PC-9 (cell line): ENCODE data around the gene DDX39B. TPM values are rescaled to one million over a fixed set of nuclear protein-coding genes. Genes with fewer than 3 reads are reported as not detected.

ENCODE experiments used
- BruUV-seq: library from RNA; stranded (reverse); fragments of 400-500 nt; replicated peaks from 2 replicates; lab custom pipeline; 2021; lab: Mats Ljungman, UMichigan
- CTCF ChIA-PET: fragments of 300-600 bp; sonication (Branson Sonifier 250); formaldehyde crosslinking; loops from one replicate; lab custom pipeline; 2022; ENCODE audit warnings: antibody characterized with exemption; lab: Charles Lee
- POLR2A ChIA-PET: fragments of 300-600 bp; sonication (Branson Sonifier 250); formaldehyde crosslinking; loops from one replicate; lab custom pipeline; 2022; ENCODE audit warnings: antibody characterized with exemption; ENCODE audit not compliant: unreplicated experiment; lab: Charles Lee
- DNase-seq, 2 experiments: peaks; one replicate each; pipeline versions ENCODE4 v3.0.0 to v3.0.0-alpha.2; 2015 to 2022; ENCODE audit warnings: mixed read lengths in 1 of 2
- H2AFZ ChIP-seq: fragments of 200-600 bp; sonication (generic); 2 replicates; pipeline ENCODE4 v1.8.1; 2017; ENCODE audit warnings: antibody characterized with exemption
- H3F3A ChIP-seq: fragments of 200-600 bp; sonication (generic); 2 replicates; pipeline ENCODE4 v1.8.1; 2017; ENCODE audit warnings: antibody characterized with exemption, mild to moderate bottlenecking, low read depth; ENCODE audit not compliant: insufficient read depth
- H3K27ac ChIP-seq: fragments of 200-600 bp; sonication (generic); 2 replicates; pipeline ENCODE4 v1.6.1; 2016; ENCODE audit warnings: mixed run types
- H3K27me3 ChIP-seq: fragments of 200-600 bp; sonication (generic); 2 replicates; pipeline ENCODE4 v1.6.1; 2016; ENCODE audit warnings: low read depth, mixed run types; ENCODE audit not compliant: insufficient read depth
- H3K36me3 ChIP-seq: fragments of 200-600 bp; sonication (generic); 2 replicates; pipeline ENCODE4 v1.6.1; 2016; ENCODE audit warnings: low read depth, mixed run types
- H3K4me1 ChIP-seq: fragments of 200-600 bp; sonication (generic); replicated peaks from 2 replicates; pipeline ENCODE4 v1.6.1; 2016; ENCODE audit warnings: mixed run types; ENCODE audit not compliant: insufficient read depth
- H3K4me2 ChIP-seq: fragments of 200-600 bp; sonication (generic); 2 replicates; pipeline ENCODE4 v1.6.1; 2017; ENCODE audit warnings: mixed run types
- H3K4me3 ChIP-seq: fragments of 200-600 bp; sonication (generic); 2 replicates; pipeline ENCODE4 v1.6.1; 2016; ENCODE audit warnings: mixed run types
- H3K79me2 ChIP-seq: fragments of 200-600 bp; sonication (generic); 2 replicates; pipeline ENCODE4 v1.6.1; 2017; ENCODE audit warnings: low read depth, mixed run types
- H3K9me2 ChIP-seq: fragments of 200-600 bp; sonication (generic); 2 replicates; pipeline ENCODE4 v1.8.1; 2017; ENCODE audit warnings: mild to moderate bottlenecking; ENCODE audit not compliant: insufficient read depth
- H3K9me3 ChIP-seq: fragments of 200-600 bp; sonication (generic); 2 replicates; pipeline ENCODE4 v1.8.1; 2016; ENCODE audit warnings: low read depth; ENCODE audit not compliant: insufficient read depth
- H4K20me1 ChIP-seq: fragments of 200-600 bp; sonication (generic); 2 replicates; pipeline ENCODE4 v1.8.1; 2017; ENCODE audit not compliant: insufficient read depth
- CTCF ChIP-seq: fragments of 200-600 bp; sonication (generic); conservative IDR thresholded peaks from 2 replicates; pipeline ENCODE4 v1.6.1; 2017; ENCODE audit warnings: mixed run types, antibody characterized with exemption, mild to moderate bottlenecking, moderate library complexity
- EZH2 ChIP-seq: fragments of 200-600 bp; sonication (generic); IDR thresholded peaks from 2 replicates; pipeline ENCODE4 v1.8.0; 2017; ENCODE audit warnings: antibody characterized with exemption, low read depth
- intact Hi-C: fragments of 100-400 bp; cut with micrococcal nuclease; formaldehyde crosslinking; loops from one replicate; pipeline ENCODE4 v1.10.0; 2022; ENCODE audit not compliant: unreplicated experiment
- total RNA-seq: library from RNA; stranded (reverse); gene quantifications from 2 replicates; pipeline ENCODE4 v1.2.3, GENCODE V29; 2021

The DDX39B gene
- total RNA-seq, 1 experiment from 2014 or later: 383 TPM

DNA sequence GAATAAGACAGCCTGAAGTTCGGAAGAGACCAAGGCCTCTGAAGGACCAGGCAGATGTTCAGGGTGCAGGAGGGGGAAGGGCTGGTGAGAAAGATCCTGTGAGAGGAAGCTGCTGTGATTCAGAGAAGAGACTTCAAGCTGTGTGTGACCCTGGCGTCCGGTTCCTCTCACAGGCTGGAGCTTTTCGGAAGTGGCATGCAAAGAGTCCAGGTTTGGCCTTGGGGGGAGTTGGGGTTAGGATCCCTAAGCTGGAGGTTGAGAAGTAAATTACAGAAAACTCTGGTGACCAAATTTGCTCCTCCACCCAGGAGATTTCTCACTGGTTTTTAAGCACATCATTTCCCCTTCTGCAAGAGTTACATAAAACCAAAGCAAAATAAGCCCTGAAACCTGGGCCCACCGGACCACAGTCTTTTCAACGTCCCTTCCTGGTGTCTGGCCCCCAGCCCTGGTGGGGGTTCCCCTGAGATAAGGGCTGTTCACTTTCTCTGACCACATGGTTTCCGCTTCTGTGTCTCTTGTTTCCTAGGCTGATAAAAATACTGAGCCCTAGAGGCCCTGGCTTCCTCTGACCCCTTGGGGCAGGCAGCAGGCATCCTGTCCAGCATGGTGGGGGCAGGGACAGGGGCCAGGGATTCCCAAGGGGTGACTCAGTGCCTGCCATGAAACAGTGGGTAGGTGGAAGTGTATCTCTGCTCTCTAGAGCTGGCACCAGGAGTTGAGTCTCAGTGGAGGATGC lies 18.3 kb upstream of the DDX39B start:
- H3K4me3 ChIP-seq: no peak overlapping the region
- no peaks in the 10 kb centered on the region for H3K79me2 ChIP-seq
- H3K9me2 ChIP-seq: no peaks in the 10 kb centered on the region
- H3K9me3 ChIP-seq: no peaks in the 10 kb centered on the region
- peak overlapping the region; percentile 42 for H3K4me2 ChIP-seq
- ChIA-PET CTCF (no interaction called here), POLR2A (interaction anchor here (0.5 to 0.6 kb wide), 4 partner anchors 61 to 1753 kb away, joined by 7 to 16 read pairs (median 12); partner anchors contain the start of gene PRRC2A)
- no peaks in the 10 kb centered on the region for H3K27me3 ChIP-seq
- intact Hi-C loops: loop anchor here (1.0 kb wide), 1 partner anchor 21 kb away; no protein-coding TSS in a partner anchor
- TF ChIP-seq CTCF (no peak), EZH2 (no peak)
- no TSS peak for BruUV-seq
- H2AFZ ChIP-seq: no peak overlapping the region
- no peaks in the 10 kb centered on the region for H3K36me3 ChIP-seq
- peak; percentile 60 to 83 for DNase-seq
- H3F3A ChIP-seq: peaks cover 9% of the 10 kb centered on the region; the same call in 1 of the 2 replicates
- peak overlapping the region; percentile 33; the same call in 1 of the 2 replicates for H3K27ac ChIP-seq
- H3K4me1 ChIP-seq: peaks cover 15% of the 10 kb centered on the region
- no peaks in the 10 kb centered on the region for H4K20me1 ChIP-seq

GRCh38 chr6:31559606-31559957 lies 17.8 kb upstream of the DDX39B start:
- no peak for TF ChIP-seq CTCF
- no peak for TF ChIP-seq EZH2
- 0 out of 2 replicates have a peak, but pooled peaks cover under 1% of the 10 kb centered on the region for H3K79me2 ChIP-seq
- intact Hi-C loops: no loop called here
- peak overlapping the region; percentile 33; the same call in 1 of the 2 replicates for H3K27ac ChIP-seq
- ChIA-PET POLR2A (interaction anchor here (0.6 kb wide), 1 partner anchor 1032 kb away, joined by 7 read pairs; no protein-coding TSS in a partner anchor), CTCF (no interaction called here)
- H2AFZ ChIP-seq: no peak overlapping the region
- H3K4me1 ChIP-seq: peaks cover 15% of the 10 kb centered on the region
- no peaks in the 10 kb centered on the region for H3K9me3 ChIP-seq
- peaks cover 11% of the 10 kb centered on the region; the same call in 1 of the 2 replicates for H3F3A ChIP-seq
- 0 out of 2 replicates have a peak, but pooled peaks cover 3% of the 10 kb centered on the region for H4K20me1 ChIP-seq
- no peak overlapping the region for H3K4me3 ChIP-seq
- no peaks in the 10 kb centered on the region for H3K9me2 ChIP-seq
- no peaks in the 10 kb centered on the region for H3K27me3 ChIP-seq
- BruUV-seq: no TSS peak
- no peak for DNase-seq
- H3K36me3 ChIP-seq: 0 out of 2 replicates have a peak, but pooled peaks cover 3% of the 10 kb centered on the region
- peak overlapping the region; percentile 42; the same call in 1 of the 2 replicates for H3K4me2 ChIP-seq

DNA sequence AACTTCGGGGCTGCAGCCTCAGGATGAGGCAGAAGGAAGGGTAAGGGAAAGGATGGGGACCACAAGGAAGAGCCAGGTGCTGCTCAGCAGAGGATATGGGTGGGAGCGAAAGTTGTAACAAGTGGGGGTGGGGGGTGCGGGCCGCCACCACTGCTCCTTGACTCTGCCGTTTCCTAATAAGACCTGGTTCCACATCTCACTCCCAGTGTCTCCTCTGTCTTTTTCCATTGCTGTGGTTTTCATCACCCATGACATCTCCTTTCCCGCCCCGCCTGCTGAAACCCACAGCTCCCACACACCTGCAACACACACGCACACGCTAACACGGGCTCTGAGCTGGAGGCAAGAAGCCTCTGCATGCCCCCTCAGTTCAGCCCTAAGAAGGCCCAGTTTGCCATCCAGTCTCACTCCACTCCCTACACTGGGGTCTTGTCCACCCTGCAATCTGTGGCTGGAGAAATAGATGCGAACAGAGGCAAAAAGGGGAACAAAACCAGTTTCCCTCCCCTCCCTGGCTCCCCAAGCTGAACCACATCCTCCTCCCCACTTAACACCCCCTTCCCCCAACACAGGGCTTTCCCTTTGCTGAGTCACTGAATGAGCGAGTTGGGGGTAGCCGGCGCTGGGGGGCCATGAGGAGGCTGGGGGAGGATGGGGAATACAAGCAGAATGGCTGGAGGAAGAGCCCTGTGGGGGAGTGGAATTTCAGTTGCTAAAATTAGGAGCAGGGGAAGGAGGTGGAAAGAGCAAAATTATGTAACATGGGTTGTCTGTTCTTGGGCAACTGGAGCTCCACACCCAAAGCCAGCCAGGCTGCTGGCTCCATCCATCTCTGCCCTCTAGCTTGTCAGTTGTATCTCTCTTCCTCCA lies 17.1 kb upstream of the DDX39B start:
- Histone ChIP-seq H4K20me1 (0 out of 2 replicates have a peak, but pooled peaks cover 4% of the 10 kb centered on the region), H3K4me3 (no peak overlapping the region), H3K27me3 (no peaks in the 10 kb centered on the region), H3K27ac (peak overlapping the region; percentile 33; the same call in 1 of the 2 replicates), H3K79me2 (0 out of 2 replicates have a peak, but pooled peaks cover 3% of the 10 kb centered on the region), H3F3A (peaks cover 18% of the 10 kb centered on the region; the same call in 1 of the 2 replicates), H2AFZ (no peak overlapping the region), H3K9me2 (no peaks in the 10 kb centered on the region), H3K4me1 (peaks cover 15% of the 10 kb centered on the region), H3K4me2 (no peak overlapping the region), H3K9me3 (no peaks in the 10 kb centered on the region), H3K36me3 (0 out of 2 replicates have a peak, but pooled peaks cover 6% of the 10 kb centered on the region)
- no TSS peak for BruUV-seq
- intact Hi-C loops: no loop called here
- TF ChIP-seq CTCF (no peak), EZH2 (no peak)
- no peak for DNase-seq
- POLR2A ChIA-PET: interaction anchor here (0.5 kb wide), 1 partner anchor 1413 kb away, joined by 7 read pairs; no protein-coding TSS in a partner anchor
- CTCF ChIA-PET: interaction anchor here (0.7 kb wide), 1 partner anchor 13 kb away, joined by 5 read pairs; the partner anchor contains the start of gene ATP6V1G2
